ENCODE results near the gene AIF1L. TPM values are rescaled to one million over a fixed set of nuclear protein-coding genes. Genes with fewer than 3 reads are reported as not detected.
A peak's percentile ranks its signal among the peaks of the same experiment; 100 is the strongest.

The AIF1L gene
- total RNA-seq, 4 donors from 2014 or later = 42.9 to 55.9 (median 50.0) TPM

DNA sequence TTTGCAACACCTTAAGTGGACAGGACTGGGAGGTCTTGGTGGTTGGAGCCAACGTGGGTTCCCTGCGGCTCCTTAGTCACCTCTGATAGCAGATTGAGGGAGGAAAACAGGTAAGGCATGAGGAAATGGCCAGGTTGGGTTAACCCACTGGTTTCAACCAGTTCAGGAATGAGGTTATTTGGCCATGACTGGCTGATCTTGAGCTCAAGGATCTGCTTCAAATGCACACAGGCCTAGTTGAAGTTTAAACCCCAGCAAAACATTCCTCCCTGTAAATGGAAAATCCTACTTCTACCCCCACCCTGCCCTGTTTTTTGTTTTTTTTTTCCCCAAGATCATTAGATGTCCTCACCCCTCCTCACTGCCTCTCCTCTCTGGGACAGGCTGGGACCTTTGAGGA, 25.8 kb downstream of the AIF1L start:
- WGBS, 2 donors = 82 to 94% methylated on average over 2 of the region's 2 CpGs
- no peaks in the 10 kb centered on the region for H3K9me3 ChIP-seq
- no peak for DNase-seq (ENCODE audit: low spot score in 2 of 2)
- no peak for TF ChIP-seq EP300 (IDR thresholded peaks at IDR 0.05)
- TF ChIP-seq, protein P1, sequence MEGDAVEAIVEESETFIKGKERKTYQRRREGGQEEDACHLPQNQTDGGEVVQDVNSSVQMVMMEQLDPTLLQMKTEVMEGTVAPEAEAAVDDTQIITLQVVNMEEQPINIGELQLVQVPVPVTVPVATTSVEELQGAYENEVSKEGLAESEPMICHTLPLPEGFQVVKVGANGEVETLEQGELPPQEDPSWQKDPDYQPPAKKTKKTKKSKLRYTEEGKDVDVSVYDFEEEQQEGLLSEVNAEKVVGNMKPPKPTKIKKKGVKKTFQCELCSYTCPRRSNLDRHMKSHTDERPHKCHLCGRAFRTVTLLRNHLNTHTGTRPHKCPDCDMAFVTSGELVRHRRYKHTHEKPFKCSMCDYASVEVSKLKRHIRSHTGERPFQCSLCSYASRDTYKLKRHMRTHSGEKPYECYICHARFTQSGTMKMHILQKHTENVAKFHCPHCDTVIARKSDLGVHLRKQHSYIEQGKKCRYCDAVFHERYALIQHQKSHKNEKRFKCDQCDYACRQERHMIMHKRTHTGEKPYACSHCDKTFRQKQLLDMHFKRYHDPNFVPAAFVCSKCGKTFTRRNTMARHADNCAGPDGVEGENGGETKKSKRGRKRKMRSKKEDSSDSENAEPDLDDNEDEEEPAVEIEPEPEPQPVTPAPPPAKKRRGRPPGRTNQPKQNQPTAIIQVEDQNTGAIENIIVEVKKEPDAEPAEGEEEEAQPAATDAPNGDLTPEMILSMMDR (IDR thresholded peaks at IDR 0.05) = no peak
- no peak for TF ChIP-seq POLR2A (IDR thresholded peaks at IDR 0.05)
- H3K27ac ChIP-seq = no peak overlapping the region
- no peak overlapping the region for H3K4me3 ChIP-seq
- peaks cover 0 to 25% (median 11%) of the 10 kb centered on the region in 4 donors for H3K4me1 ChIP-seq
- peaks cover 0 to 40% (median 0%) of the 10 kb centered on the region in 3 donors for H3K36me3 ChIP-seq
- H3K27me3 ChIP-seq = no peaks in the 10 kb centered on the region

GRCh38 chr9:131125038-131125287, 28.6 kb downstream of the AIF1L start:
- peak overlapping the region; percentile 37 to 98 (median 75) for H3K4me3 ChIP-seq
- peaks cover 0 to 51% (median 0%) of the 10 kb centered on the region in 3 donors for H3K36me3 ChIP-seq
- peaks cover 0 to 30% (median 11%) of the 10 kb centered on the region in 4 donors for H3K4me1 ChIP-seq
- H3K9me3 ChIP-seq = no peaks in the 10 kb centered on the region
- H3K27me3 ChIP-seq = no peaks in the 10 kb centered on the region
- TF ChIP-seq EP300 (IDR thresholded peaks at IDR 0.05) (no peak), POLR2A (IDR thresholded peaks at IDR 0.05) (no peak)
- TF ChIP-seq, protein P1 (IDR thresholded peaks at IDR 0.05) = no peak
- 2 to 4% methylated on average over 7 of the region's 7 CpGs for WGBS, 2 donors
- peak overlapping the region; percentile 71 to 93 (median 84) for H3K27ac ChIP-seq
- DNase-seq (ENCODE audit: low spot score in 2 of 2) = no peak

- Histone ChIP-seq H3K9me3 (no peaks in the 10 kb centered on the region), H3K27ac (peak within 1 kb of the TSS; percentile 71 to 93 (median 84)), H3K36me3 (peaks cover 0 to 51% (median 0%) of the 10 kb centered on the region in 3 donors), H3K27me3 (no peaks in the 10 kb centered on the region), H3K4me3 (peak within 1 kb of the TSS; percentile 64 to 98 (median 79)), H3K4me1 (peaks cover 0 to 30% (median 11%) of the 10 kb centered on the region in 4 donors)
- 0% methylated on average over 30 to 56 of the region's 61 CpGs for WGBS, 2 donors
- DNase-seq (ENCODE audit: low spot score in 2 of 2) = peak; percentile 97 to 99
- TF ChIP-seq, protein P1 (IDR thresholded peaks at IDR 0.05) = peak in 1 of 5 experiments; percentile 57
- peak; percentile 98 to 99 for TF ChIP-seq EP300 (IDR thresholded peaks at IDR 0.05)
- peak; percentile 9 to 82 for TF ChIP-seq POLR2A (IDR thresholded peaks at IDR 0.05)
These were observed 29.1 kb downstream of the AIF1L start, which contains the start of gene NUP214 for GRCh38 chr9:131125288-131126058. TSS of gene NUP214 (plus strand) at chr9:131125586. CDS start at chr9:131125705, 119 bp downstream.

- TF ChIP-seq EP300 (IDR thresholded peaks at IDR 0.05) (no peak), POLR2A (IDR thresholded peaks at IDR 0.05) (no peak)
- TF ChIP-seq, protein P1 (IDR thresholded peaks at IDR 0.05) = no peak
- H3K4me3 ChIP-seq = peak overlapping the region; percentile 64 to 98 (median 79)
- peak overlapping the region; percentile 71 to 93 (median 80) for H3K27ac ChIP-seq
- DNase-seq (ENCODE audit: low spot score in 2 of 2) = no peak
- H3K9me3 ChIP-seq = no peaks in the 10 kb centered on the region
- H3K36me3 ChIP-seq = peaks cover 0 to 51% (median 0%) of the 10 kb centered on the region in 3 donors
- 0 to 1% methylated on average over 11 of the region's 11 CpGs for WGBS, 2 donors
- H3K4me1 ChIP-seq = peaks cover 0 to 30% (median 11%) of the 10 kb centered on the region in 4 donors
- no peaks in the 10 kb centered on the region for H3K27me3 ChIP-seq
These were observed 29.7 kb downstream of the AIF1L start for GRCh38 chr9:131126059-131126426.

GRCh38 chr9:131129183-131129582, 32.9 kb downstream of the AIF1L start:
- Histone ChIP-seq H3K4me3 (no peak overlapping the region), H3K27ac (no peak overlapping the region), H3K4me1 (peaks cover 0 to 30% (median 11%) of the 10 kb centered on the region in 4 donors), H3K9me3 (no peaks in the 10 kb centered on the region), H3K27me3 (no peaks in the 10 kb centered on the region), H3K36me3 (peaks cover 5 to 73% (median 19%) of the 10 kb centered on the region in 3 donors)
- no peak for TF ChIP-seq POLR2A (IDR thresholded peaks at IDR 0.05)
- TF ChIP-seq, protein P1 (IDR thresholded peaks at IDR 0.05) = no peak
- no peak for TF ChIP-seq EP300 (IDR thresholded peaks at IDR 0.05)
- WGBS, 2 donors = 78 to 79% methylated on average over 3 of the region's 3 CpGs
- no peak for DNase-seq (ENCODE audit: low spot score in 2 of 2)
